ENCODE results near the gene NT5C.

DNA sequence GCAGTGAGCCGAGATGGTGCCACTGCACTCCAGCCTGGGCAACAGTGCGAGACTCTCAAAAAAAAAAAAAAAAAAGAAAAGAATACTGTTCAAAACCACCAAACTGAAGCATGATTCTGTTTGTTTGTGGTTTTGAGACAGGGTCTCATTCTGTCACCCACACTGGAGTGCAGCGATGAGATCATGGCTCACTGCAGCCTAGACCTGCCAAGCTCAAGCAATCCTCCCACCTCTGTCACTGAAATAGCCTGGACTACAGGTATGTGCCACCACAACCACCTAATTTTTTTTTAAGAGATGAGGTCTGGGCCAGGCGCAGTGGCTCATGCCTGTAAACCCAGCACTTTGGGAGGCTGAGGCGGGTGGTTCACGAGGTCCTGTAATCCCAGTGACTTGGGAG lies 46.9 kb upstream of the NT5C start:
- TF ChIP-seq CTCF (conservative IDR thresholded peaks at IDR 0.05; ENCODE audit: low read length) (no peak), EZH2phosphoT487 (IDR thresholded peaks at IDR 0.05; ENCODE audit: borderline replicate concordance) (no peak)
